Spleen (tissue), 11 donors: ENCODE data around the gene SPRED1. TPM values are rescaled to one million over a fixed set of nuclear protein-coding genes. Genes with fewer than 3 reads are reported as not detected.

Experiments
- DNase-seq: peaks from one replicate; pipeline ENCODE4 v3.0.0-alpha.2; 2020
- H3K27ac ChIP-seq, 8 donors: fragments of 200-600 bp; sonication (generic) in 7 of 8; 1 replicate in 4 of 8; 2 replicates in 4 of 8; pipeline versions ENCODE4 v1.5.0 to v1.8.0; 2016 to 2021; ENCODE audit warnings: inconsistent platforms in 4 of 8, mild to moderate bottlenecking in 4 of 8, moderate library complexity in 1 of 8
- H3K27me3 ChIP-seq, 7 donors: fragments of 200-600 bp; sonication (generic) in 6 of 7; replicated peaks in 1 of 7; 1 replicate in 4 of 7; 2 replicates in 3 of 7; pipeline versions ENCODE4 v1.5.0 to v1.8.0; 2016 to 2021; ENCODE audit warnings: inconsistent platforms in 3 of 7, mild to moderate bottlenecking in 1 of 7
- H3K36me3 ChIP-seq, 6 donors: fragments of 200-600 bp; sonication (generic) in 5 of 6; 1 replicate in 4 of 6; 2 replicates in 2 of 6; pipeline versions ENCODE4 v1.5.0 to v1.8.0; 2016 to 2021; ENCODE audit warnings: inconsistent platforms in 2 of 6
- H3K4me1 ChIP-seq, 6 donors: fragments of 200-600 bp; sonication (generic) in 5 of 6; 1 replicate in 3 of 6; 2 replicates in 3 of 6; pipeline versions ENCODE4 v1.5.0 to v1.8.0; 2016 to 2021; ENCODE audit warnings: inconsistent platforms in 3 of 6
- H3K4me3 ChIP-seq, 8 donors: fragments of 200-600 bp; sonication (generic) in 7 of 8; 1 replicate in 4 of 8; 2 replicates in 4 of 8; pipeline versions ENCODE4 v1.5.0 to v1.8.0; 2016 to 2021; ENCODE audit warnings: inconsistent platforms in 4 of 8, mild to moderate bottlenecking in 4 of 8, moderate library complexity in 2 of 8
- H3K9me3 ChIP-seq, 8 donors: fragments of 200-600 bp; sonication (generic) in 7 of 8; 1 replicate in 4 of 8; 2 replicates in 4 of 8; pipeline versions ENCODE4 v1.5.0 to v1.8.0; 2016 to 2021; ENCODE audit warnings: inconsistent platforms in 4 of 8
- POLR2A ChIP-seq, 3 donors: fragments of 450-650 bp; IDR thresholded peaks; one replicate each; pipeline ENCODE4 v1.5.1; 2017; ENCODE audit warnings: antibody characterized with exemption in 3 of 3, mild to moderate bottlenecking in 1 of 3
- POLR2AphosphoS5 ChIP-seq, 3 donors: sonication (generic); formaldehyde crosslinking; IDR thresholded peaks; one replicate each; pipeline ENCODE4 v1.5.1; 2017; ENCODE audit warnings: antibody characterized with exemption in 3 of 3
- WGBS, 5 donors: extraction: QIAGEN DNeasy Blood & Tissue Kit in 3 of 5; methylation state at CpG; one replicate each; pipeline versions ENCODE4 v1.1.5 to v1.1.7; 2013 to 2018; 5-methylcytosine and 5-hydroxymethylcytosine counted together
- intact Hi-C: fragments of 100-400 bp; cut with DNase I; formaldehyde crosslinking; loops from one replicate; pipeline ENCODE4 v1.15.0; 2023; ENCODE audit warnings: low total_unique reads
- polyA plus RNA-seq, 3 donors: library from polyadenylated mRNA; stranded (reverse); fragments of 200-250 nt; gene quantifications; one replicate each; pipeline ENCODE4 v1.2.1, GENCODE V29; 2013
- total RNA-seq, 7 donors: library from RNA; depleted of rRNA in 3 of 7; stranded (reverse); fragments of >200 nt in 3 of 7; fragmentation: NEBNext Ultra II Directional in 4 of 7; extraction: Animal tissue kit (Norgen Biotek cat#: 25700) in 4 of 7; gene quantifications; one replicate each; pipeline versions ENCODE4 v1.1.0 to v1.2.1, GENCODE V29; 2016 to 2021
- TF ChIP-seq, protein P1 (sequence below), 11 experiments: fragments of 200-600 bp in 7 of 11; fragments of 450-650 bp in 4 of 11; sonication (generic) in 4 of 11; IDR thresholded peaks in 8 of 11; conservative IDR thresholded peaks in 3 of 11; 1 replicate in 7 of 11; 2 replicates in 4 of 11; pipeline versions ENCODE4 v1.4.0 to v1.8.0; 2016 to 2021; ENCODE audit warnings: antibody characterized with exemption in 11 of 11, inconsistent platforms in 4 of 11, mild to moderate bottlenecking in 1 of 11
- donor health status: healthy with polysubstance abuse.
- donor health status: DM: no; HTN: no; CAD: no; lungs with moderate emphysema.
- donor health status: DM: no; HTN: no; CAD: no.
- donor health status: Bipolar disorder and iron deficiency.
- donor health status: healthy.
- donor health status: DM: no; HTN: no; CAD: no.
- donor health status: DM: yes; HTN: yes; CAD: no.

SPRED1 gene
- total and polyA plus RNA-seq, 10 donors = 3.1 to 36.9 (median 25.5) TPM

DNA sequence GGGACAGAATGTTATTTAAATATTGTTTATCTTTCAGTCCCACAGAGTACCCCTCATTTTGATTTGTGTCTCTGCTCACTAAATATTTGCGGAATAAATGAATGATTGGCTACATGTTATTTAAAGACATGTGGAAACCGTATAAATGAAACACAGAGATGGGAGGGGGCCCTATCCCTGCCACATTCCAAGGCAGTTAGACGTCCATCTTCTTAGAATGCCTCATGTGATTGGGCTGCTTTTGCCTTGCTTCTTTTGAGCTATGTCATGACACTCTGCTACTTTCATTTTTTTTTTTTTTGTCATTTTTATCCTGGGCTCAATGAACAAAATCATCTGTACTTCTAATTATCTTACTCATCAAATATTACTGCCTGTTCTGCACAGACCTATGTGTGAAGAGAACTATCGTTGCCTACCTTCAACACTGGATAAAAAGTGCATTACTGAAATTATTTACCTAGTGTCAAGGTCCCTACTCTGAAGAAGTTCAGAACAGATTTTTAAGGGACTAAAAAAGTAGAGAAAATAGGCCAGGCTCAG is 117.4 kb downstream of the SPRED1 start:
- H3K4me3 ChIP-seq = no peak overlapping the region
- intact Hi-C loops = no loop called here
- H3K4me1 ChIP-seq = no peaks in the 10 kb centered on the region
- H3K36me3 ChIP-seq = no peaks in the 10 kb centered on the region
- TF ChIP-seq, protein P1, sequence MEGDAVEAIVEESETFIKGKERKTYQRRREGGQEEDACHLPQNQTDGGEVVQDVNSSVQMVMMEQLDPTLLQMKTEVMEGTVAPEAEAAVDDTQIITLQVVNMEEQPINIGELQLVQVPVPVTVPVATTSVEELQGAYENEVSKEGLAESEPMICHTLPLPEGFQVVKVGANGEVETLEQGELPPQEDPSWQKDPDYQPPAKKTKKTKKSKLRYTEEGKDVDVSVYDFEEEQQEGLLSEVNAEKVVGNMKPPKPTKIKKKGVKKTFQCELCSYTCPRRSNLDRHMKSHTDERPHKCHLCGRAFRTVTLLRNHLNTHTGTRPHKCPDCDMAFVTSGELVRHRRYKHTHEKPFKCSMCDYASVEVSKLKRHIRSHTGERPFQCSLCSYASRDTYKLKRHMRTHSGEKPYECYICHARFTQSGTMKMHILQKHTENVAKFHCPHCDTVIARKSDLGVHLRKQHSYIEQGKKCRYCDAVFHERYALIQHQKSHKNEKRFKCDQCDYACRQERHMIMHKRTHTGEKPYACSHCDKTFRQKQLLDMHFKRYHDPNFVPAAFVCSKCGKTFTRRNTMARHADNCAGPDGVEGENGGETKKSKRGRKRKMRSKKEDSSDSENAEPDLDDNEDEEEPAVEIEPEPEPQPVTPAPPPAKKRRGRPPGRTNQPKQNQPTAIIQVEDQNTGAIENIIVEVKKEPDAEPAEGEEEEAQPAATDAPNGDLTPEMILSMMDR (IDR thresholded peaks at IDR 0.05 in 8 of 11, conservative IDR thresholded peaks at IDR 0.05 in 3 of 11) = no peak
- no peak for TF ChIP-seq POLR2A (IDR thresholded peaks at IDR 0.05)
- no peak for TF ChIP-seq POLR2AphosphoS5 (IDR thresholded peaks at IDR 0.05)
- WGBS, 5 donors = 82 to 91% (median 85%) methylated on average over 4 of the region's 4 CpGs
- no peak overlapping the region for H3K27ac ChIP-seq
- DNase-seq = no peak
- H3K27me3 ChIP-seq = peaks cover 0 to 9% (median 0%) of the 10 kb centered on the region in 7 donors
- no peaks in the 10 kb centered on the region for H3K9me3 ChIP-seq

DNA sequence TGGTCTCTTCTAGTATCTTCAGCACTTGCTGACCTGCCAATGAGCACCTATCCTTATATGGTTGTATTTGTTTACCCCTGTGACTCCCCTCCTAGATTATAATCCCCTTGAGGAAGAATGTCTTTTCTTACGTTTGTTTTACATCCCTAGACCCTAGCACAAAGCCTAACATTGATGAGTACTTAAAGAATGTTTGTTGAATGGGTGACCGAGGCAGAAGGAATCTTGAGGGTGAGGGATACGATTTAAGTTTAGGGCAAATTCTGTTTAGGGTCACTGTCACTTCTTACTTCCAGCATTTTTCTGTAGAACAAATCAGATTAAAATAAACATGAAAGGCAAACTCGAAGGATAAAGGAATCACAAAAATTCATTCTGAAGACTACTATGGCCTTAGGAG is 120.4 kb downstream of the SPRED1 start:
- Histone ChIP-seq H3K36me3 (no peaks in the 10 kb centered on the region), H3K27ac (no peak overlapping the region), H3K4me1 (peaks cover 0 to 10% (median 0%) of the 10 kb centered on the region in 6 donors), H3K4me3 (no peak overlapping the region), H3K9me3 (no peaks in the 10 kb centered on the region), H3K27me3 (no peaks in the 10 kb centered on the region)
- DNase-seq = no peak
- intact Hi-C loops = no loop called here
- TF ChIP-seq POLR2AphosphoS5 (IDR thresholded peaks at IDR 0.05) (no peak), POLR2A (IDR thresholded peaks at IDR 0.05) (no peak)
- TF ChIP-seq, protein P1 (IDR thresholded peaks at IDR 0.05 in 8 of 11, conservative IDR thresholded peaks at IDR 0.05 in 3 of 11) = no peak
- 85 to 94% (median 88%) methylated on average over 4 of the region's 4 CpGs for WGBS, 5 donors

DNA sequence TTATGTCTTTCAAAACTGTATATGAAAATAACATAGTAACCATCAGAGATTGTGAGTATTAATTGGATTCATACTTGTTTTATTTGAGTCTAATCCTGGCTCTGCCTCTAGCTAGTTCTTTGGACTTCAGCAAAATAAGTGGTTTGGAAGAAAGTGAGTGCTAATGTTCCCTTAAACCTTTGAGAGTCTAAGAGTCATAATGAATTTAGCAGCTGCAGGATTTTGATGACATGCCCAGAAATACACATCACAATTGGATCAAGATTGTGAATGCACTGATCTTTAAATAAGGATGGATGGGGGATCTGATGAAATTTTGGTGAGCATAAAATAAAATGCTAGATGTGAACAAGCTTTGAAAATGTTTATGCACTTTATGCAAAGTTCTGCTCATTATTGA is 121.4 kb downstream of the SPRED1 start:
- Histone ChIP-seq H3K27ac (no peak overlapping the region), H3K27me3 (peaks cover 0 to 8% (median 0%) of the 10 kb centered on the region in 7 donors), H3K4me1 (peaks cover 0 to 16% (median 0%) of the 10 kb centered on the region in 6 donors), H3K36me3 (no peaks in the 10 kb centered on the region), H3K4me3 (no peak overlapping the region), H3K9me3 (no peaks in the 10 kb centered on the region)
- intact Hi-C loops = no loop called here
- DNase-seq = no peak
- TF ChIP-seq POLR2AphosphoS5 (IDR thresholded peaks at IDR 0.05) = no peak
- TF ChIP-seq POLR2A (IDR thresholded peaks at IDR 0.05) = no peak

DNA sequence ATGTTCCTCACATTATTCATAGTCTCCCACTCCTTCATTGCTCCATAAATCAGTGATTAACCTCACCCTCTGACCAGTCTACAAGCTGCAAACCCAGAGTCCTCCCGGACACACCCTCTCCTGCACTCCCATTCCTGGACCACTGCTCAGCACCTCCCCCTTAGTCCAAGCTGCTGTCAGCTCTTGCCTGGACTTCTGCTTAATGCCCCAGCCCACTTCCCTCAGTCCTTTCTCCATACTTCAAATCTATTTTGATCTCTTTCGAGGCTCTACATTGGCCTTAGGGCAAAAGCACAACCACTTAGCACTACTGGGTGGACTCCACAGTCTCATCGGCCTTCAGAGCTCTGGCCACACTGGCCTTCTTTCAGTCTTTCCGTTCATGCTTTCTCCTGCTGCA is 121.9 kb downstream of the SPRED1 start:
- no peak for TF ChIP-seq POLR2AphosphoS5 (IDR thresholded peaks at IDR 0.05)
- TF ChIP-seq, protein P1 (IDR thresholded peaks at IDR 0.05 in 8 of 11, conservative IDR thresholded peaks at IDR 0.05 in 3 of 11) = no peak

More for the DNA sequence above, 121.9 kb downstream of the SPRED1 start:
- no peak overlapping the region for H3K4me3 ChIP-seq
- WGBS, 5 donors = 59 to 74% (median 70%) methylated on average over 4 of the region's 4 CpGs
- H3K4me1 ChIP-seq = peaks cover 0 to 16% (median 0%) of the 10 kb centered on the region in 6 donors
- intact Hi-C loops = no loop called here
- H3K9me3 ChIP-seq = no peaks in the 10 kb centered on the region
- H3K27ac ChIP-seq = no peak overlapping the region
- peaks cover 0 to 11% (median 0%) of the 10 kb centered on the region in 7 donors for H3K27me3 ChIP-seq
- no peak for DNase-seq
- H3K36me3 ChIP-seq = no peaks in the 10 kb centered on the region
